Effector CD4-positive, alpha-beta T cell (primary cell): ENCODE measurements around the gene LRRC73.
"Not testable (repeated sequence)": the region's sequence is repeated elsewhere in the genome, so short reads cannot be mapped to it uniquely, and the experiment has no call there.

Experiments
- DNase-seq: peaks from one replicate; pipeline ENCODE4 v3.0.0-alpha.2; 2020

Gene LRRC73

DNA sequence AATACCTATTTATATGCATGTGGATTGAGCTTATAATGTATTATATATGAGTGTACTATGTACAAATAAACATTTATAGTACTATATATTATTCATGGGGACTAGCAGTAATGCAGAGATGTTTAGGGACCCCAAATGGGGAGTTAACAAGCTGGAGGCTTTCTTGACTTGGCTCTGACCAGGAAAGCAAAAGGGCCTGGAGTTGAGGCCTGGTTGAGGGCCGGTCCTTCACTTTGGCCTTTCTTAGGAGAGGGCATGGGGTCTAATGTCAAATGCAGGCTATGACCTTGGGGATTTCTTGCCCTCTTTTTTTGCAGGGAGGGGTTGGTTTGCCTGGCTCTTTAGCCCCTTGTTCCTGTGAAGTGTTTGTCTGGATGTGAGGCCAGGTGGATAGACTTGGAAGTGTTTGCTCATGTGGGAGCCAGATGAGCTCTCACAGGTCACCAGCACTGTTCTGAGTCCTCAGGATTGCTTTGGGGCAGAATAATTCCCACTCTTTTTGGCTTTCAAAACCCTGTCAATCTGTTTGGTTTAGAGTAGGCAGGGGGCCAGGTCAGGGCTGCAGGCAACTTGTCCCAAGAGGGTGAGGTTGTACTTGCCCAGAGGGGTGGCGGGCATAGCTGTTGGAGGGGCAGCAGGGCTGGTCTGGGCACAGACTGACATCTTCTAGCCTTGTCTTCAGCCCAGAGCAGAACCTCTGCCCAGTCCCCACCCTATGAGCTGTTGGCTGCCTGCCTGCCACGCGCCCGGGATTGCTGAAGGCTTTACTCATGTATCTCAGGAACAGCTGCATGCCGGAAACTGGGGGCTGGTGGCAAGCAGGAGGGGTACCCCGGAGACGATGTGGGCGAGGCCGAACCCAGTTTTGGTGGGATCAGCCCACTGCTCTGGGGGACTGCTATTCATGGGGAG lies 18.1 kb downstream of the LRRC73 start:
- DNase-seq = no peak

DNA sequence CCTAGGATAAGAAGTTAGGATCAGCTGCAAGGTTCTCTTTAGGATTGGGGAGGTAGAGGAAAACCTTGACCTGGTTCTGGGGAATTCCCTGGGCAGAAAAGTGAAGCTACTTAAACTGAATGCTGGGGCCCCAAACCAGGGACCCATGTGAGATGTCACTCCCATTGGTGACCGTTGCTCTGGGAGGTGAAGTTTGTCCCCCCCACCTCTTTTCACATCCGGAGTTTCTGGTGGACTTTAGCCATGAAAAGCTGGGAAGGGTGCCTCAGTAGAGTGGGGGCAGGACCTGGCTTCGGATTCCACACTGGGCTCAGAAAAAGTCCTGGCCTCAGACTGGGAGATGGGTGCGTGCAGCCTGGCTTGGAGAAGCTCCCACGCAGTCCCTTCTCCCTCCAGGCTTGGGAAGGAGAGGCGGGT lies 19.6 kb downstream of the LRRC73 start:
- DNase-seq = no peak

DNA sequence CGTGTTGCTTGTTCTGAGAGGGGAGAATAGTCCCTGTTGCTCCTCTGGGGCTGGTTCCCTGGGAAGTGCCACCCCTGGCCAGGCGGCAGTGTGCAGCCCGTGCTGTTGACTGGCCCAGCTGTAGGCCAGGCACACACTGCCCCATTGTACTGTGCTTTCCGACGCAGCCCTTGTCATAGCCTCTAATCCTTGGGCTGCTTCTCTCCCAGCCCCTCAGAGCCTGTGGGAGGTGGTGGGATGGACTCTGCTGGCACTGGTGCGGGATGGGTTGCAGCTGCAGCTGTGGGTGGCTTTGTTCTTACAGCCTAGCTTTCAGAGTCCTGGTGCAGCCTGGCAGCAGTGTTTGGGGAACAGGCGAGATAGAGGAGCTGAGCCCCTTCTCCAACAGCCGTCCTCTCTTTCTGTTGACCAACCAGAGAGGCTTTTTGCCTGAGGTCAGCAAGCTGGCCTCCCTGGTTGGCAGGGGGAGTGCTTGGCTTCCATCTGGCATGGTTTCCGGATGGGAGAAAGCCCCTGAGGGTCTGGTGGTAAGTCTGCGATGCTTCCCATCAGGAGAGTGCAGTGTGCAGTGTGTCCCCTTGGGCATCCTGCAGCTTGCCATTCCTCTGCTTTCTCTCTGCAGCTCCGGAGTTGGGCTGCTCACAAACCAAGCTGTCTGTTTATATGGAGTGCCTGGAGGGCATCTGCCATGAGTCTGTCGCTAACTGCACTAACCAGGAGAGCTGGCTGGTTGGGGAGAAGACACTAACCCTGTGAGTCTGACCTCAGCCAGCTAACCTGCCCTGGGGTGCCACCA lies 20.7 kb downstream of the LRRC73 start:
- DNase-seq = no peak

DNA sequence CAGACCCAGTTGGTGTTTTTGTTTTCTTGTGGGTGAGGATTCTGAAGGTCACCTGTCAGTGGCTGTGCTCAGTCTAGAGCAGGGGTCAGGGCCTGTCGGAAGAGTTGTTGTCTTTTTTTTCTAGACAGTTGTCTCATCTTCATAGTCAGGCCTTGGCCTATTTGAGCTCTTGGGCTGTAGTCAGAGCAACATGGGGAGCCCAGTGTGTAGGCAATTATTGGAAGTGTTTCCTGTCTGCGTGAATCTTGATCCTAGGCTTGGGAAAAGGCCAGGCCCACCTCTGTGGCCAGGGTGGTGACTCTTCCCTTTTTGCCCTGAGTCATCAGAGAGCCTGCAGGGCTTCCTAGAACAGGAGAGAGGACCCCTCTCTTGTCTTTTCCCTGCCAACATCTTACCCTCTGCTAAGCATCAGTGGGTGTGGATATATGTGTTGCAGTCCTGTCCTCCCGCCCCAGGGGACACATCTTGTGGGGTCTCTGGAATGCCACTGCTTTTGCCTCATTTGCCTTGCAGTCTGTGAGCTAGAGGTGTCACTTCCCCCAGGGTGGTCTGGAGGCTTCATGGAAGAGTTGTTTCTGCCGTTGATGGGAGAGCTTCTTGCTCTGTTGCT lies 21.4 kb downstream of the LRRC73 start:
- no peak for DNase-seq

DNA sequence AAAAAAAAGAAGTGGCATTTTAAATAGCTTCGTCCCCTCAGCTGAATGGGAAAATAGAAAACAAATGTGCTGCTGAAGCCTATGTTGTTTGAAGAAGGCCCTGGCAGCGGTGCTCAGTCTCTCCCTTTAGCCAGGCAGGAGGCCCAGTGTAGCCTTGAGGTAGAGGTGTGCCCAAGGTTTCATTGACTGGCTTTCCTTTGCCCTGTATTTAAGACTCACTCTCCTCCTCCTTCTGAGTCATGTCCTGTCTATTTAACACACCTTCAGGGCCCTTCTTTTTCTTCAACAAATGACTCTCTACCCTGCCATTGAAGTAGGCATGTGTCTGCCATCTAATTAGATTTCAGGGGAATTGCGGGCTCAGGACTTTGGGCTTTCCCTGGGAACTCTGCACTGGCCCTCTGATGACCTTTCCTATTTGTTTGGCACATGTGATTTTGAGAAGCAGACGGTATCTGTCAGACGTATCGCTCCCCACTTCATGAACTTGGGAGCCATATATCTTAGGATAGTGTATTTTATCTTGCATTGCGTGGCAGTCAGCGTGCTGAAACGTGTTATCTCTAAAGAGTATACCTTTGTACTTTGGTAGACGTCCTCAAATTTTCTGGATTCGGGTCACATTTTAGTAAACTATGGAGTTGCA lies 28.4 kb downstream of the LRRC73 start:
- DNase-seq = no peak

DNA sequence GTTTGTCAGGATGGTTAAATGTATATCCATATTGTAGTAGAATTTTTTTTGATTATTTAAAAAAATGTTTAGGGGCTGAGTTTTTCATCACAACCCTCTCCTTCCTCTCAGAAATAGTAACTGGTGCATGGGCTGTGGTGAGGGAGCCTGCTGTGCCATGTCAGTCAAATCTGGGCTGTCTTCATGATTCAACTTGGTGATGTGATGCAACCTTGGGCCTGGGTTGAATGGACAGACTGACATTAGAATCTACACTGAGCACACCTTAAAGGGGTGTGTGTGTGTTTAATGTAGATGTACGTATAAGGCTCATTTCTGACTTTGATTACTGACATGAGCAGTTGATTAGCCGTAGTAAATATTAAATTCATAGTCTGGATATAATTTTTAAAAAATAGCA lies 29.1 kb downstream of the LRRC73 start:
- DNase-seq = no peak

DNA sequence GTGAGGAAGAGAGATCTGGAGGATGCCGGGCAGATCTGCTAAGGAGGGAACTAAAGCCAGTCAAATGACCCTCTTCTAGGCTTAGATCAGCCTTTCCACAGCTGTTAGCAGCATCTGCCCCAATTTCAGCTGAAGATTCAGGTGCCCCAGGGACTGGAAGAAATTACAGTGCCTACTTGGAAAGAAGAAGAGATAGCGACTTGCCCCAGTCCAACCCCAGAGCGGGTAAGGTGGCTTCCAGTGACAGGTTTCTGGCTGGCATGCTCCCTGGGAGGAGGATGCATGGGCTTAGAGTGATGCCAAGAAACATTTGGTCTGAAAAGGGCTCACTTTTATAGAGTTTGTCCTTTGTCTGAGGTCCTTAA lies 32.2 kb downstream of the LRRC73 start:
- no peak for DNase-seq

DNA sequence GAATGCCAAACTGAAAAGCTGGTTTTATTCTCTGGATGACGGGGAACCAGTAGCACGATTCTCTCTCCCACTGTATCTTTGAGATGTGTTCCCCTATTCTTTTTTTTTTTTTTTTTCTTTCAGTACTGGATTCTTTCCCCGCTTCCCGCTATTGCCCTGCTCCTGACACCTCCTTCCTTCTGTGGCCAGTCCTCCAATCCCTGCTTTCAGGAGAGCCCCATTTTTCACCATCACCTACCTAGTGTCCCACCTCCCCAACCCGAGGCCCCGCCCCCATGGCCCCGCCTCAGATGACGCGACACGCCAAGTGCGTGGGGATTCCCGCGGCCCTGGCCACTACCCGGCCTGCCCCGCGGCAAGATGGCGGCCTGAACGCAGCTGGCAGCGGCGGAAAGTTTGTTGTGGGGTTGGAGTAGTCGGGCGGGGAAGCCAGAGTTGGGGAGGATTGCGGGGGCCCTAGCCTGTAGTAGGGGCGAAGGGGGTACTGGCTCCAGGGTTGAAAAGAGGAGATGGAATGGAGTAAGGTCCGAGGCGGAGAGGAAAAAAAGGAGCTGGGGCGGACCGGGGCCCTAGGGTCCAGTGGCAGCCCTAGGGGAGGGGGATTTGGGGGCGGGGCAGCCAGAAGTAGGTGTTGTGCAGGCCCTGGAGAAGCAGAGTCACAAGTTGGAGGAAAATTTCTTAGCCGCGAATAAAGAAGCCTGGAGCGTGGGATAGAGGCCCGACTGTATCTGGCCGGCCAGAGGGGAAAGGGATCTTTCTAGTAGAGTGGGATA lies 32.7 kb downstream of the LRRC73 start, which contains the start of gene TJAP1:
TSS of gene TJAP1 (plus strand) at position 336 of the 773 bp plus-strand sequence. CDS start 21,432 bp downstream, outside the sequence.
- DNase-seq = peak; percentile 96

DNA sequence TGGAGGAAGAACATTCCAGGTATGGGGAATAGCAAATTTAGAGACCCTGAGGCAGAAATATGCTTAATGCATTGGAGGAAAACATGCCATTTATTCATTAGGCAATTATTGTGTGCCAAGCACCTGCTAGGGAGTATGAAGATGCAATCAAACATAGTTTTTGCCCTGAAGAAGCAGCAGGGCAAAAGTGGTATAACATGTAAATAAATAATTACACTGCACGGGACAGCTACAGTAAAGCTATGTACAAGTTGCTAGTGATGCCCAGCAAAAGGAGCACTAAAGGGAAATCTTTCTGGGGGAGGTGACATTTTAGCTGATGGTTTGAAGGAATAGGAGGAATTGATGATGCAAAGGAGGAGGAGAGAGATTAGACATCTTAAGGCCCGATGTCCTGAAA lies 33.4 kb downstream of the LRRC73 start:
- no peak for DNase-seq

DNA sequence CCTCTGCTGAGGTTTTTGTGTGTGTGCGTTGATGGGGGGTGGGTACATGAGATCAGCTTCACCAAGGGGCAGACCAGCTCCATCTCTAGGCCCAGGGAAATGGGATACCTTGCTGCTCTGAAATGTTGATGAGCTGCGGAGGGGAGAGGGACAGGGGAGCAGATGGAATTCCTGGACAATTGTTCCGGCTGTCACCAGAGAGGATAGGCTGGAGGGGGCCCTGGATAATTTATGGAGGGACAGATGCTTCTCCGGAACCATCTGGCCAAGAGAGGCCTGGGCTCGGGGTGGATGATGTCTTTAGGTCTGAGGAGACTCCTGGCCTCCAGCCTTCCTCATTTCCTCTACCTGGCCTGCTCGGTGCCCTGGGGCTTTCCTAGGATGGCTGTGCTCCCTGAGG lies 34.6 kb downstream of the LRRC73 start:
- DNase-seq = no peak

DNA sequence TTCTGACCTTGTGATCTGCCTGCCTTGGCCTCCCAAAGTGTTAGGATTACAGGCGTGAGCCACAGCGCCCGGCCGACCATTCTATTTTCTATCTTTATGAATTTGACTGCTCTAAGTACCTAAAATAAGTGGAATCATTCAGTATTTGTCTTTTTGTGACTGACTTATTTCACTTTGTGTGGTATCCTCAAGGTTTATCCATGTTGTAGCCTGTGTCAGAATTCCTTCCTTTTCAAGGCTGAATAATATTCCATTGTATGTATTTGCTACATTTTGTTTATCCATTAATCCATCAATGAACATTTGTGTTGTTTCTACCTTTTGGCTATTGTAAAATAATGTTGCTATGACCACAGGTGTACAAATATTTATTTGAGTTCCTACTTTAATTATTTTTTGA lies 37.6 kb downstream of the LRRC73 start:
- no peak for DNase-seq

DNA sequence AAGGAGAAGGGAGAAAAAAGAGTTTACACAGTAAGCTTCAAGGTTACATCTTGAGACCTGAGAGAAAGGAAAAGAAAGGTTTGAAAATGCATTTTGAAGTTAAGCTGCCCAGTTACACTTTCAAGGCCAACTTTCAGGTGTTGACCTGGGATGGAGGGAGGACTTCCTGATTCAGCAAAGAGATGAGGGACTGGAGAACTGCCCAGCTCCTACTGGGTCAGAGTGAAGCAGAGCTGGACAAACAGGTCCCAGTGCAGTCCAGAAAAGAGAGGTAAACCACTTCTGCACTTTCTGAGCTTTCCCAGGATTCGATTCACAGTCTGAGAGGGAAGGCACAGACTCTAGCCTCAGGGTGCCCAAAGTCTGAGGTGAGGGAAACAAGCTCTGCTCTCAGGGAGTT lies 38.7 kb downstream of the LRRC73 start:
- DNase-seq = no peak

DNA sequence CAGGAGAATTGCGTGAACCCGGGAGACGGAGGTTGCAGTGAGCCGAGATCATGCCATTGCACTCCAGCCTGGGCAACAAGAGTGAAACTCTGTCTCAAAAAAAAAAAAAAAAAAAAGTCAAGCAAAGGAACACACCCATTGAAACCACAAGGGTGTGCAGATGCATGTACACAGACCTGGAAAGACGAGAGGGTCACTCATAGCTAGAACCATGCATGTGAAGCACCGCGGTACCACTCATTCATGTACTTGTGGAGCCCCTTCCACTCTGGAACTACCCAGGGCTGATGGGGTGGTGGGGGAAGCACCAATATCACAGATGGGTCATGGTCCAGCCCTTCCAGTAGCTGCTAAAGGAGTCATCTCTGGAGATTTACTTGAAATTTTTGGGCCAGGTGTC lies 40.2 kb downstream of the LRRC73 start:
- no peak for DNase-seq

DNA sequence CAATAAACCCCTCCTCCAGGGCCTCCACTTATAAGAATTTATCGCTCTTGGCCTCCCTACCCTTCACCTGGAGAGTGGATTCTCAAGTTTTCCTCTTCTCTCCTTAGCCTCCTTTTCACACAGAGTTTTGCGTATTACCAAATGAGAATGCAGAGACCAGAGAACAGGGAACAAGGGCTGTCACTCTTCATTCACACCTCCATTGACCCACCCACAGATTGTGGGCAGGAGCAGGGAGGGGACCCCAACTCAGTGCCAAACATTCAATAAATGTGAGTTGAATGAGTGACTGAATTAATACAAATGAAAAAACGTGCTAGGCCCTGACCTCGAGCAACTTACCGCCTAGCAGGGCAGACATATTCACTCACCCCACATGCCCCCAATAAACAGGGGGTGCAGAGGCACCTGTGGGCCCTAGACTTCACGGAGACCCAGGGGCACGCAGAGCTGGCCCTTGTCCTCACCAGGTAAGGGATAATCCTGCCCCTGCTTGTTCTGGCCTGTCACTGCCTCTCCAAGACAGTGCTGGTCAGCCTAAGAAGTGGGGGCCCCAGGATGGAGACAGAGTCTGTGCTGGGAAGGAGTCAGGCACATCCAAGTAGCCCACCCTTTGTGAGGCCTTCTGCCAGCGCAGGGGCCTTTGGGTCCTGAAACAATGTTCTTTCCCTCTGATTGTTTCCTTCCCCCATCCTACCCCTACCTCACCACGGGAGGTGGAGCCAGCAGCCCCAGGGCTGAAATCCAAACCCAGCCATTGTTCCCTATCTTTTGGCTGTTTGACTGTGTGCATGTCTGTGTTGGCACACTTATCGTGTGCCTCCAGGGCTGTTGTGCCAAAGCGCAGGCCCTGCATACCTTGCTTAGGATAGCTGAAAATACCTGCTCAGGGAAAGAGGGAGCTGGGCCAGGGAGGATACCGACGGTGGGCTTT lies 41.1 kb downstream of the LRRC73 start:
- no peak for DNase-seq

DNA sequence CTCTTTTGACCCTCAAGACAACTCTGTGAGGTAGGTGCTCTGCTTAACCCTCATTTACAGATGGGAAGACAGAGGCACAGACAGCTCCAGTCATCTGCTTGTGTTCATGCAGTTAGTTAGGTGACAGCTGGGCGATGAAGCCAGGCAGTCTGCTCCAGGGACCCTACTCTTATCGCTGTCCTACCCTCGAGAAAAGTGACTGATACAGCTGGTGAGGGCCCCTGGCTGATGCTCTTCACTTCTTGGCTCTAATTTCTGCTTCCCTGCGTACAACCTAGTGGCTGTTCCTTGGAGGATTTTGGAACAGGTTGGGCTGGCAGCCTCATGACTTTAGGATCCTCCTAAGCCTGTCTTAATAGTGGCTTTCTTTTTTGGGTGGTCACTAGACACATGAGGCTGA lies 41.9 kb downstream of the LRRC73 start:
- DNase-seq = no peak

DNA sequence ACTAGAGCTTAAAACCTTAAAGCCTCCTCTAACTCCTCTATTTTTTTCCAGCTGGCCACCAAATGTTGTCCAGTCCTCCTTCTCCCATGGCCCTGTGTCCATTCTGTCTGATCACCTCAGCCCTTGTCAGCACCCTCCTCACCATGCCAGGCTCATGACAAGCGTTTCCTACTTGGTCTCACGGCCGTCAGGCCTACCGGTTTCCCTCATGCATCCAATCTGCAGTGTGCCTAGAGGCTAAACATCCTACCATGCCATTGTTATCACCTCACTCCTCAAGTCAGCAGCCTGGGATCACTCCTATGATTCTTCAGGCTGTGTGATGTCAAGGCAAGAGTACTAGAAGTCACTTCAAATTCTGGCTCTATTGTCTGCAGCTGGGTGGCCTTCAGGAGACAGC lies 42.4 kb downstream of the LRRC73 start:
- DNase-seq = no peak

DNA sequence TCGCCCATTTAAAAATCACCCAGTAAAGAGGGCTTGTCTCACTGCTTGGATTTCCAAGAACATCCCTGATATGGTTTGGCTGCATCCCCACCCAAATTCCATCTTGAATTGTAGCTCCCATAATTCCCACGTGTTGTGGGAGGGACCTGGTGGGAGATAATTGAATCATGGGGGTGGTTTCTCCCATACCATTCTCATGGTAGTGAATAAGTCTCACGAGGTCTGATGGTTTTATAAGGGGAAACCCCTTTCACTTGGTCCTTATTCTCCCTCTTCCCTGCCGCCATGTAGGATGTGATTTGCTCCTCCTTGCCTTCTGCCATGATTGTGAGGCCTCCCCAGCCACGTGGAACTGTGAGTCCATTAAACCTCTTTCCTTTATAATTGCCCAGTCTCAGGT lies 42.9 kb downstream of the LRRC73 start:
- DNase-seq = not testable (repeated sequence)

DNA sequence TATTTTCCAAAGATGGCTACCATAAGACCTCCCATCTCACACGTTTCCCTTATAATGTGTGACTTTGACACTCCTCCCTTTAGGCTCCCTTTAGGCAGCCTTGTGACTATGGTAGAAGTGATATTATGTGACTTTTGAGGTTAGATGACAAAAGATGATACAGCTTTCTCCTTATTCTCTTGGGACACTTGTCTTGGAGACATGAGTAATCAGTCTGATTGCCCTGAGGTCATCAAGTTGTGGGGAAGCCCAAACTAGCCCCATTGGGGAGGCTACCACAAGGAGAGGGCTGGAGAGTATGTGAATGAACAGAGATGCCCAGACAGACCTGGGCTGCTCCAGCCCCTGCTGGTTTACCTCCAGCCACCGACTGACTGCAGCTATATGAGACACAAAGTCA lies 44.2 kb downstream of the LRRC73 start:
- DNase-seq = no peak

DNA sequence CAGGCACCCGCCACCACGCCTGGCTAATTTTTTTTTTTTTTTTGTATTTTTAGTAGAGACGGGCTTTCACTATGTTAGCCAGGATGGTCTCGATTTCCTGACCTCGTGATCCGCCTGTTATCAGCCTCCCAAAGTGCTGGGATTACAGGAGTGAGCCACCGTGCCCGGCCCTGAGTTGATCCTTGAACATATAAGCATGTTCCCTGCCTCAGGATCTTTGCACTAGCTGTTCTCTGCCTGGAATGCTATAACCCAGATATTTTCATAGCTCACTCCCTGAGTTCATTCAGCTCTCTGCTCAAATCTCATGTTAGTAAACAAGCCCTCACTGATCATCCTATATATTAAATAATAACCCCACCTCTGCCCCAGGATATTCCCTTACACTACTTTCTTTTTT lies 45.8 kb downstream of the LRRC73 start:
- no peak for DNase-seq

DNA sequence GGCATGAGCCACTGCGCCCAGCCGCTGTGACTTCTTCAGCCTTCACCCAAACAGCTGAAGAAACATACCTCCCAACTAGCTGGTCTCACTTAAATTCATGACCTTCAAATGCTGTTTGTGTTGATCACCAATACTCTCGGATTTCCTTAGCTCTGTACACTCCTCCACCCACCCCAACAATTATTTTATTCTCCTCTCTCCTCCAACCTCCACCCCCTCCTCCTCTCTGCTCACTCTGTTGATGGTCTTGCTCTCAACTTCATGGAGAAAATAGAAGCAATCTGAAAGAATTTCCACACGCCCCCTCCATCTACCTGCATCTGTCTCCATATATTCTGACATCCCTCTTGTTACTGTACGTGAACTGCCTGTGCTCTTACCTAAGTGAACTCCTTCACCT lies 48.2 kb downstream of the LRRC73 start:
- no peak for DNase-seq

DNA sequence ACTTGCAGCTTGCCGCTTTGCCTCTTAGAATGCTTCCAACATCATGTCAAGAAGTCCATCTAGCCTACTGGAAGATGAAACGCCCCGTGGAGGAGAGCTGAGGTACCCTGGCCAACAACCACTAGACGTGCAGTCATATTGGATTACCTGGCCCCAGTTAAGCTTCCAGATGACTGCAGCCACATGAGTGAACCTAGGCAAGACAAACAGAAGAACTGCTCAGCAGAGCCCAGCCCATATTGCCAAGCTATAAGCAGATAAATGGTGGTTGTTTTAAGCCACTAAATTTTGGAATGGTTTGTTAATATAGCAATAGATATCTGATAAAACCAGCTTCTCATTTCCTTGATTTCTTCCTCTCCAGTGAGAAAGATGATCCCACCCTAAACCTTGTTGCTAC lies 50.1 kb downstream of the LRRC73 start:
- DNase-seq = no peak
